GM18511 (cell line): ENCODE results near the gene IFT81.
"Not testable (repeated sequence)": the region's sequence is repeated elsewhere in the genome, so short reads cannot be mapped to it uniquely, and the experiment has no call there.

Source experiments
- ATAC-seq: cut with Tn5 transposase; IDR thresholded peaks from one replicate; pipeline ENCODE4 v1.9.1; 2021; ENCODE audit warnings: mild to moderate bottlenecking, moderate library complexity; ENCODE audit not compliant: unreplicated experiment

Gene IFT81

DNA sequence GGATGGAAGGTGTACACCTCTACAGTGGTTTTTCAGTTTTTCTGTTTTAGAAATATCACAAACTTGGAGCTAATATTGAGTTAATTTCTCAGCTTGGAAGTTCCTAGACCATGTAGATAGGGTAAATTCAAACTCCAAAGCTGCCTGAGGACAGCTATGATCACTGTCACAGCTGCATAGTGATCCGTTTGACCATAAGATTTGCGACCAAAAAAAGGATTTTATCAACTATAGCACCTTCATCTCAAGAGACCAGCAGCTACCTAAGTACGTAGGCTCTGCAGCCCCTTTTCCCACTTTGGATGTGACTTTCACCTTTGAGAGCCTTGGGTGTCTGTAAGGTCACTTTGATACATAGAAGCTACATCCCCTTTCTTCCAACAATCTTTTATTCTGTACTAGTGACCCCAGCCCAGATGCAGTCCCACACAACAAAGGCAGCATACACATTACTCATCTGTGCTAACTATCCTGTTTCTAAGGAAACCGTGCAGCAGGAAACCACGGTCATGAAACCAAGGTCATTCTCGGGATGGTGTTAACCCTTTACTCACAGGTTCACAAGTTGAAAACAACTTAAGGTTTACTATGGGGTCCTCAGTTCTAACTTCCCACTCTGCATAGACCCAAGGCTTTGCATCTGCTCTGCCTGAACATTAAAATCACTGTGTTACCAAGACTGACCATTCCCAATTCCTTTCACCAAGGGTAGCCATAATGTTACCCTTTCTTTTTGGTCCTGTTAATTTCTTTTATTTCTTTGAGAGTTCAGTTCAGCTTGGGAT, 75.4 kb downstream of the IFT81 start:
- no peak for ATAC-seq

DNA sequence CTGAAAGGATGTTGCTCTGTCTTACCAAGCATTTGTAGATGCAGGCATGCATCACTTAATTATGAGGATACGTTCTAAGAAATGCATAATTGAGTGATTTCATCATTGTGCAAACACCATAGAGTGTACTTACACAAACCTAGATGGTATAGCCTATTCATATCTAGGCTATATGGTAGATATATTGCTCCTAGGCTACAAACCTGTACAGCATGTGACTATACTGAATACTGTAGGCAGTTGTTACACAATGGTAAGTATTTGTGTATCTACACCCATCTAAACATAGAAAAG, 75.9 kb downstream of the IFT81 start:
- no peak for ATAC-seq

DNA sequence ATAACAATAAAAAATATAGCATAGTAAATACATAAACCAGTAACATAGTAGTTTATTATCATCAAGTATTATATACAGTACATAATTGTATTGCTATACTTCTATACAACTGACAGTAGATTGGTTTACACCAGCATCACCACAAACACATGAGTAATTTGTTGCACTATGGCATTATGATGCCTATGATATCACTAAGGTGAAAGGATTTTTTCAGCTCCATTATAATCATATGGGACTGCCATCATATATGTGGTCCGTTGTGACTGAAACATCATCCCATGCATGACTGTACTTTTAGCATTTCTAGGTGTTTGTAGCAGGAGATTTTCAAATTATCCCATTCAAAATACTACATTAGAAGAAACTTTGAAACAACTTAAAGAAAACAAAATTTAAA, 77.8 kb downstream of the IFT81 start:
- ATAC-seq = no peak

DNA sequence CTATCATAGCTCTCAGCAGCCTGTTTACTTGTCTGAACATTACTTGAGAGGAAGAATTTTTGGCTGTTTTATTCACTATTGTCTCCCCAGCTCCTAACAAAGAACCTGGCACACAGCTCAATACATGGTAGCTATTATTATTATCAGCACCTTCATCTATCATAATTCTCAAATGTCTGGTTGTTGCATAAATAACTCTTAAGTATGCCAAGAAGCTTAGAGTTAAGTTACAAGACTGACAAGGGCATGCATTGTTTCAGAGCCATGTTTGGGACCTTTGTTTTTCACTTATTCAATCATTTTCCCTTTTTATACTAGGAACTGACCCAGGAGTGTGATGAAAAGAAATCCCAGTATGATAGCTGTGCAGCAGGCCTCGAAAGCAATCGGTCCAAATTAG, 79.4 kb downstream of the IFT81 start:
- ATAC-seq = no peak

DNA sequence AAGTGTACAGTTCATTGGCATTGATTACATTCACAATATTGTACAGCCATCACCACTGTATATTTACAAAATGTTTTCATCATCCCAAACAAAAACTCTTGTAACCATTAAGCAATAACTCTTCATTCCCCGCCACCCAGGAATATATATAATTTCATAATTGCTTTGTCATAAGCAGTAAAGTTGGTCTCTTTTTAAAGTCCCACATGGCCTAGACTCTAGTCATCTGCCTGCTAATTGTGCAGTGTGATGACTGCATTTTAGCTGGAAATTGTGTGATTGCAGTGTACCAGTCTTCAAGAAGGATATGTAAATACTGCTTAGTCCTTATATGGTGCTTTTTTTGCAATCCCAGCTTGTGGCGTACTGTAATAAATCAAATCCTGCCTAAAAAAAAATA, 81.8 kb downstream of the IFT81 start:
- no peak for ATAC-seq

DNA sequence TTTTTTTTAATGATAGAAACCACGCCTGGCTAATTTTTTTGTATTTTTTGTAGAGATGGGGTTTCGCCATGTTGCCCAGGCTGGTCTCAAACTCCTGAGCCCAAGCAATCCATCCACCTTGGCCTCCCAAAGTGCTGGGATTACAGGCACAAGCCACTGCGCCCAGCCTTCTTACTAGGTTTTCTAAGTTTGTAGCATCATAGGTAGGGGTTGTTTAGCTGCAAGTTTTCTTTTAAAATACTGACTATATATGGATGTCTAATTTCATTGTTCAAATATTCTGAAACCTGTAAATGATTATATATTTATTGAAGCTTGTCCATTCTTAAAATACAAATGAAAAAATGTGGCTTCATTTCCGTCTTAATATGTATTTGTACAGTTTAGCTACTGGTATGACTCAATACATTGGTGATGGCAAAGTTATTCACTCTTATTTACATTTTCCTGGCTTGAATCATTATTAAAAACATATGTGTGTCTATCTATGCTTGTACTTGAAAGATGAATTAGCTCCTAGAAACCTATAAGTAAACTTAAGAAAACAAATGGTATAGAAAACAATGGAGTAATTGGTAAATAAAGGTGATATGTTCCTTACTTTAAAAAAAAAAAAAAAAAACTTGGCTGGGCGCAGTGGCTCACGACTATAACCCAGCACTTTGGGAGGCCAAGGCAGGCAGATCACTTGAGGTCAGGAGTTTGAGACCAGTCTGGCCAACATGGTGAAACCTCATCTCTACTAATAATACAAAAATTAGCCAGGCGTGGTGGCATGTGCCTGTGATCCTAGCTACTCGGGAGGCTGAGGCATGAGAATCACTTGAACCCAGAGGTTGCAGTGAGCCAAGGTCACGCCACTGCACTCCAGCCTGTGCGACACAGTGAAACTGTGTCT, 87.7 kb downstream of the IFT81 start:
- not testable (repeated sequence) for ATAC-seq

DNA sequence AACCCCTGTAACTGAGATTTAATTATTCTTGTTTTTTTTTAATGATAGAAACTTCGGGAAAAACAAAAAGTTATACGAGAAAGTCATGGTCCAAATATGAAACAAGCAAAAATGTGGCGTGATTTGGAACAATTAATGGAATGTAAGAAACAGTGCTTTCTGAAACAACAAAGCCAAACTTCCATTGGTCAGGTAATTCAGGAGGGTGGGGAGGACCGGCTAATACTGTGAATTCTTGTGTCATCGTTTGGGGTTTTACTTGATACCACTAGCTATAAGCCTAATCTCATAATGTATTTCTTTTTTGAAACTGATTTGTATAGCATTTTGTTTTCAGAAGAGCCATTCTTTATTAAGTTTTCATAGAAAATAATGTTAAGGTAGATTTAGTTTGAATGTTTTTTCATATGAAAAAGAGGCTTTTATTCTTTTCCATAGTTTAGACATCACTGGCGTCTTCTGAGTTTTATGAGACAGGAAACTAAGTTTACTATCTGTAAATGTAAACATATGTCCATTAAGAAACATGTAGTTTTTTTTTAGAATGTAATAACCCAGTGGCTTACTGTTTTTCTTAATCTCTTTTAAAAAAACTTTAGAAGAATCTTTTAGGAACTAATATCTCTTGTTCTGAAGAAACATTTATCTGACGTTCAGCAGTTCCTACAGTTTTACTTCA, 94.0 kb downstream of the IFT81 start:
- no peak for ATAC-seq

DNA sequence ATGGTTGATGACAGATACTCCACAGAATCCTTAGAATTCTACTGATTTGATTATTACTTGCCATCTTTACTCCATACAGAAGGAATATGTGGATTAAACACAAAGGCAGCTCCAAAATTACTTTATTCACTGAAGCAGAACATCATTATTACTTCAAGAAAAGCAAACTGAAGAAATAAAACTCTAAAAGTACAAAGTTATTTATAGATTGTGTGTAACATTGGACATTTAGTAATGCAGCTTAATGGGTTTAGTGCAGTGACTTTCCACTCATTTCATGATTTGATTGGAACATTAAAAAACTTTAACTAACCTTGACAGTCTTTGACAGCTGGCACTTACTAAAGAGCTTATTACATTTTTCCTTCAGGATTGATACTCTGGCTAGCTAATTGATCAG, 97.9 kb downstream of the IFT81 start:
- ATAC-seq = no peak

DNA sequence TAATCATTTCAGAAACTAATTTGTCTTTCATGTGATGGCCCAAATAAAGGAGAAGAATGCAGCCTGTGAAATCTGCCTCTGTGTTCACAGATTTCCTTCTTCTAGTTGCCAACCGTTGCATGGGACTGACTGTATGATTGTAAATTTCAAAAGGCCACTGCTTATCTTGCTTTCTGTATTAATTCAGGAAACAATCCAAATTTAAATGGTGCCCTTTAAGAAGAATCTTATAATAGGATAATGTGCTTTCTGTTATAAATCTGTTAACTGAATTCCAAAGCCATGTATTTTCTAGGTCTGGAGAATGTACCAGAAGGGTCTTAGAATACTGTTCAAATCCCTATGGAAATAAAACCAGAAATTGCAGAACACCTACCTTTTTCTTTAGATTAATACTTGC, 98.3 kb downstream of the IFT81 start:
- no peak for ATAC-seq

DNA sequence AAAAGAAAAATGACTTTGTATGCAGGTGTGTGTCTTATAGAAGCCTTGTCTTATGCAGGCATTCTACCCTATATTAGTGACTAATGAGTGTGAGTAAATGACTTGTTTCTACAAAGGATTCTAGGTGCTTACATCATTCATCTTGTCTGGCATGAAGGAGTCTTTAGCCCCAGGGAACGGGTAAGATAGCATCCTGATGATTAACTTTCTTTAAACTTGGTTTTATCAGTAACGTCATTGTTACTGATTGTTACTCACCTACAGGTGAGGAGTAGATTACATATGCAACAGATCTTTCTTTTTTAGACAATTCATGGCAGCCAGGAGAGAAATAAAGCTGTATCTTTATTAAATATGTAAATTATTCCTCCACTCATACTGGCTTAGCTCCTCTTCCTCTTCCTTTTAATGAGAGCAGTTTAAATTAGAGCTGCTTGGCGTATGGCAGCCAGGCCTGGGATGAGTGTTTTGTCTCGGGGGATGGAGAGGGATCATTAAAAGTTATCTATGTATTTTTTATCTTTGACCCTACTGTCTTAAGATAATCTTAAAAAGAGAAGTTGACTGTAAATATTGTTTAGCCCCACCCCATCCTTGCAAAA, 99.7 kb downstream of the IFT81 start:
- ATAC-seq = no peak

DNA sequence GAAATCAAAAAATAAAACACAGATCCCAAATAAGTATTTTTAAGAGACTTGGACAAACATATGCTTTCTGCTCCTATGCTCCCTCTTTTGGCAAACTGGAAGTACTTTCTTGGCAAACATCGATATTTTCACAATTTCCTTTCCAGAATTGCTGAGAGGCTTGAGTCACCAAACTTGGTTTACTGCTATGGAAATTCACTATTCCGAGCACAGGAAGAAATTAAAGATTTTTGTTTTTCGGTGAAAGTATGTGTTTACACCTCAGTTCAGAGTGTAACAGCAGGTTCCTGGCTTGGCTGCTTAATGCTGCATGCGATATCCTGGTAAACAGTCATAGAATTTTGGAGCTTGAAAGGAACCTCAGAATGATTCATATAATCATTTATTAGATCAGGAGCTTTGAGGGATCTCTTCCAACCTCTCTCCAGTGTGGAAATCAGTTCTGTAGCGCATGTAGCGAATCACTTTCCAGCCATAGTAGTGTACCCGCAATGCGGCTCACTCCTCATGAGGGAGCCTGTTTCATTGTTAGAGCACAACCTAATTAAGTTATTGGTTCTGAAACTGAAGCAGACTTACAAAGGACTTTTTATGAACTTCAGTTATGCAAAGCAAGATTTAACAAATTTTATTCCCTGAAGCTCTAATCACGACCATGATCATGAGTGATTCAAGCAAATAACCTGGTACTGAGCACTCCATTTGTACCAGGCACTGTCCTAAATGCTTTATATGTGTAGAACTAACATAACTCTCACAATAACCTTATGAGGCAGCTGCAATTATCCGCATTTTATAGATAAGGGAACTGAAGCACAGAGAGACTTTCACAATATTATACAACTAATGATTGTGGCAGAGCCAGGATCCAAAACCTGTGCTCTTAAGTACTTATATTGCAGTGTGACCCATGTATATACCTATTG, 100.5 kb downstream of the IFT81 start:
- no peak for ATAC-seq

DNA sequence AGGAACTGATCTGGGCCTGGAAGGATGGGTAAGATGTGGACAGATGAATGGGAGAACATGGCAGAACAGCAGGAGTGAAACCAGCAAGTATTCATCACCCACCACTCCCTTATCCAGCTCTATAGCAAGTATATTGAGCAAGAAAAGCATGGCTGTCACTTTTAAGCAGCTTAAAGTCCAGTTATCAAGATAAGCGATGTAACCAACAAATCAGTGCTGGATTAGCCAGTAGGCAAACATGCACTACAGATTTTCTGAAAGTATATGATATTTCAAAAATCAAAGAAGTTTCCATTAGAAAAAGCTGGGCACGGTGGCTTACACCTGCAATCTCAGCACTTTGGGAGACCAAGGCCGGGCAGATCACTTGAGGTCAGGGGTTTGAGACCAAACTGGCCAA, 103.0 kb downstream of the IFT81 start:
- ATAC-seq = no peak

DNA sequence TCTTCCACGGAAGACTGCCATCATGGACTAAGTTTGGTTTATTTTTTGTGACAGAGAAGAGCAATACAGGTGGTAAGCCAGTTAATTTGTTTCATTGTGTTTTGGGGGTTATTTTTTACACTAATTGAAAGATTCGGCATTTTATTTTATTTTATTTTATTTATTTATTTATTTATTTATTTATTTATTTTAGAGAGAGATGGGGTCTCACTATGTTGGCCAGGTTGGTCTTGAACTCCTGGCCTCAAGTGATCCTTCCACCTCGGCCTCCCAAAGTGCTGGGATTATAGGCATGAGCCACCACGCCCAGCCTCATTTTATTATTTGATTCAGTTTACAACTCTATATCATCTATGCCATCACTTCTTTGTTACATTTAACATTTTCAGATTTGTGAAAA, 104.2 kb downstream of the IFT81 start:
- not testable (repeated sequence) for ATAC-seq

DNA sequence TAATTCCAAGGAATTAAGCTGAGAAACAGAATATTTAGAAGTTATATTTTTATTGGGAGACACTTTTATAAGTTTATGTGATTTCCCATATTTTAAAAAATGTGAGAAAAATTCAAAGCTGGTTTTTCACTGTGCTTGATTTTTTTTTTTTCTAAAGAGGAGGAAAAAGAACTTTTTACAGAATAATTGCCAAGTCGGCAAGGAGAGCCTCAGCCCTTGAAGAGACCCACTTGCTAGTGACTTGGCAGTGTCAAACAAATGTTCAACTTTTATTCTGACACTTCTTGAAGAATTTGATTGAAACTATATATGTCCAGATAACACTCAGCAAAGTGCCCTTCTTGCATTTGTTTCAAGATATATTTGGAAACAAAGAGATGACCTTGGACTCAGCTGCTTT, 104.6 kb downstream of the IFT81 start:
- no peak for ATAC-seq

DNA sequence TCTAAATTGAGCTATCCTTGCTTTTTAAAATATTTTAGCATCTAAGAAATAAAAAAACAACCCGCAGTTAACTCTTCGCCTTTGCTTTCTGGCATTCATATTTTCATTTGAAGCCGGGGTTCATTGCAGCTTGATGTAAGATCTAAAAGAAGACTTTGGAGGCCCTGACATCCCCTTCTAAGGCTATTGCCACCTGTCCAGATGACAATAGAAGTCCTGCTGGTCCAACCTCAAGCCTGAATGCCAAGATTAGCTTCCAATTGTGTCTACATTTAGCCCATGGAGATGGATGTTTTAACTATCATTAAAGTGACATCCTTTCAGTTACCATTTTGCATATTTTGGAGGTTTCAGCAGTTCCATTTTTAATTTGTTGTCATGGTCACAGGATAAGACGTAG, 105.3 kb downstream of the IFT81 start:
- ATAC-seq = no peak

DNA sequence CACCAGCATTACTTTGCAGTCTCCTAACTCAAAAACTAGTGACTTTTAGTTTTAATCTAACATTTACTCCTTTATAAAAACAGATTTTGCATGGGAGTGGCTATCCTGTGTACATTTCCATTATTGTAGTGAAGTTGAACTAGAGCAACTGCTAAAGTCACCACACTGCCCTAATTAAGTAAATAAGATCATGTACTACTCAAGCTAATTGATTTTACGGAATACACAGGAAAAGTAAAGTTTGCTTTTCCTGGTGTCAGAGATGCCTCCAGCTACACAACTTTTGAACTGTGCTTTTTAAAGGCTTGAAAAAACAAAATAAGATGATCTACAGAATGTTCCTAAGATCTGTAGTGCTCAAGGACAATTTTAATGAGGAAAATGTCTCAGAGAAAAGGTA, 106.5 kb downstream of the IFT81 start:
- no peak for ATAC-seq

DNA sequence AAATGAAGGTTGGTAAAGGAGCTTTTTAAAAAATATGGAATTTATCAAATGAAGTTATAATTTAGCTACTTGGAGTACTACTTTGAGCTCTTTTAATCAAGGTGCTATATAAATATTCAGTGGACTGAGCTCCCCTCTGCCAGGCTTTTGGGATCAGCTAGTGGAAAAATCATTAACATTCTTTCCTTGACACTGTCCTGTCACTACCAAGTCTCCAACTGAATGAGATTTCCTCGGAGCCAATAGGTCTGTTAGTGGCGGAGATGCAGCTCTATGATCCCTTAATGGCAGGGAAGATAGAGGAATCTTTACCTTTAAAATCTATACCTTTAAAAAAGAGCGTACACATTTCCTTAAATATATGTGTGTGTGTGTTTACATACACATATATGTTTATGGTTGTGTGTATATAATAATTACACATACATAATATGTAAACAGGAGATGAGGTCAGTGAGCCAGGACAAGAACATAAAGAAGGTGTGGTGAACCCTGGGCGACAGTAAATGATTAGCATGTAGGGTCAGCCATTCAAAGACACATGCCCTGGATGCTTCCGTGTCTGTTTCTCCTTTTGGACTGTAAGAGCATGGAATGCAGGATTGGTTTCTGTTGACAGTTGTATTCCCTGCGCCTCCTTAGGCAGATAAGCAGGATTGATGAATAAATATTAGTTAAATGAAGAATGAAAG, 109.2 kb downstream of the IFT81 start:
- ATAC-seq = no peak

DNA sequence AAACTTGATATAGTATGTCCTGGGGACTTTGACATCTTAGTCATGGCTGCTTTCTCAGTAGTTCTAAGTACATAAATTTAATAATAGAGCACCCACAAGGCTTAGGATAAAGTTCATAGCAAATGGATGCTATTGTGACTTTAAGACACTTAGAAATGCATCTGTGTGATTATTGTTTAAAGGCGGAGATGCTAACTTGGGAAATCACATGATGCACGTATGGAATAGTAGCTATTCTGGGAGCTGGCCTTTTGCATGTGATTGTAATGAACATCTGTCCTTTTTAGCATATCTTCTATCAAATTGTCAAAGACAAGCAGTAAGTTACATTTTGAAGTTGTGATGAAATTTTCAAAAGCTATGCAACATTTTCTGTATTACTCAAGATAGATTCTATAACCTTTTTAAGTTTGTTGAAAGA, 110.2 kb downstream of the IFT81 start:
- ATAC-seq = no peak

DNA sequence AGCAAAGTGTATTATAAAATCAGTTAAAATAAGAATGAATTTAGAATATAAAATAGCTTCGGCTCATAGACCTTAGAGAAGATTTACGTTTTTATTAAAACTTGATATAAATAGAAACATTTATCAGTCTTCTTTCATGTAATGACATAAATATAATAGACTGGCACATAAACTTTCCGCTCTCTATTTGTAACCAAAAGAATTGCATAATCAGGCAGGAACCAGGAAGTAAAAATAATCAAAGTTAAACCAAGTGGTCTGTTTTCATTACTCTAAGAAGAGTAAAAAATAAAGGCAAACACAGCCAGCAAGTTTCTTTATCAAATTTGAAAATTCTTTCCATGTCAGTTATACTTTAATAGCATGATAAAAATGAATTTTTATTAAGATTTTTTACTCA, 110.6 kb downstream of the IFT81 start:
- ATAC-seq = no peak

DNA sequence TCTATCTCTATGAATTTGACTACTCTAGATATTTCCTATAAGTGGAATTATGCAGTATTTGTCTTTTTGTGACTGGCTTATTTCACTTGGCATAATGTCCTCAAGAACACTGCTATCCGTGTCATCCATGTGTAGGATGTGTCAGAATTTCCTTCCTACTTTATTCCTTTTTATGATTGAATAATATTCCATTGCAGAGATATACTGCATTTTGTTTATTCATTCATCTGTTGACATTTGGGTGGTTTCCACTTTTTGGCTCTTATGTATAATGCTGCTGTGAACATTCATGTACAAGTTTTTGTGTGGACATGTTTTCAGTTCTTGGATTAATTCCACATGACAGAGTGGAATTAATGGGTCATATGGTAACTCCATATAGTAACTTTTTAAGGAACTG, 111.2 kb downstream of the IFT81 start:
- no peak for ATAC-seq
